Metanephros (tissue), 1 donor: ENCODE data around the gene QPRT. TPM values are rescaled to one million over a fixed set of nuclear protein-coding genes. Genes with fewer than 3 reads are reported as not detected.

Experiments
- total RNA-seq: library from RNA; depleted of rRNA; stranded (reverse); fragments of >200 nt; gene quantifications from one replicate; pipeline ENCODE4 v1.2.3, GENCODE V29; 2014

The QPRT gene
- total RNA-seq: 86.2 TPM

GRCh38 chr16:29678691-29679267 is at the start of gene QPRT:
TSS of gene QPRT (plus strand) at chr16:29679180. CDS start at chr16:29679198, 18 bp downstream.

GRCh38 chr16:29663016-29663806 is 15.8 kb upstream of the QPRT start, which contains the start of gene SPN:
TSS of gene SPN (plus strand) at chr16:29663247. CDS start at chr16:29663729, 482 bp downstream.

GRCh38 chr16:29745853-29746345 is 66.9 kb downstream of the QPRT start, which contains the start of gene C16orf54:
TSS of gene C16orf54 (minus strand) at chr16:29745990. CDS start at chr16:29744951, 1,039 bp downstream.

Other genes with a start within 250 kb of the QPRT start
- gene BOLA2, start 224.8 kb upstream of the QPRT start, total RNA-seq: 9.0 TPM
- gene SLX1B, start 224.6 kb upstream of the QPRT start, total RNA-seq: 17.0 TPM
- 0.88 TPM for gene SULT1A4, start 219.3 kb upstream of the QPRT start, total RNA-seq
- 18.6 TPM for gene NPIPB12, start 172.8 kb upstream of the QPRT start, total RNA-seq
- gene SPN, start 15.9 kb upstream of the QPRT start, total RNA-seq: 7.0 TPM
- gene C16orf54, start 66.8 kb downstream of the QPRT start, total RNA-seq: 1.4 TPM
- not detected for gene ZG16, start 99.1 kb downstream of the QPRT start, total RNA-seq
- gene KIF22, start 111.6 kb downstream of the QPRT start, total RNA-seq: 52.0 TPM
- gene MAZ, start 127.3 kb downstream of the QPRT start, total RNA-seq: 159 TPM
- 14.4 TPM for gene PRRT2, start 133.0 kb downstream of the QPRT start, total RNA-seq
- gene PAGR1, start 137.0 kb downstream of the QPRT start, total RNA-seq: 30.8 TPM
- 38.5 TPM for gene MVP, start 141.3 kb downstream of the QPRT start, total RNA-seq
- gene CDIPT, start 184.0 kb downstream of the QPRT start, total RNA-seq: 83.4 TPM
- gene SEZ6L2, start 220.4 kb downstream of the QPRT start, total RNA-seq: 17.3 TPM
- 1.3 TPM for gene ASPHD1, start 221.3 kb downstream of the QPRT start, total RNA-seq
- gene KCTD13, start 247.0 kb downstream of the QPRT start, total RNA-seq: 12.8 TPM